ENCODE measurements around the gene SPPL2A.

Gene SPPL2A

DNA sequence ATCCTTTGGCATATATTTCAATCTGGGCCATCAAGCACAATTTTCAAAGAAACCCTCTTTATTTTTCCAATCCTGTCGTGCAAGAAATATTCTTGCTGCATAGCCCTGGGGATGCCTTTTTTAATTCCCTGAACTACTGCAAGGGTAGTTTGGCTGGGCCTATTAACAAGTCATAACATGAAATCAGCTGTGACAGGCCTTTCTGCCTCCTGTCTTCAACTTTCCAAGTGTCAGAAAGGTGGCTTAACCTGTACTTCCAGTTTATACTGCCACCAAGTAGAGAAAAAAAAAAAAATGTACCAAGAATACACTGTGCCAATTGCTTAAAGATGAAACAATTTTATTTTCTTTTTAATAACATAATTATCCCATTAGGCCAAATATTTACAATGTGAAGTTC lies 32.4 kb upstream of the SPPL2A start:
- Histone ChIP-seq H3K9me3 (ENCODE audit: control insufficient read depth, insufficient read depth, low read depth, low read length) (no peaks in the 10 kb centered on the region), H3K4me3 (ENCODE audit: low read depth, low read length) (no peak overlapping the region), H3K4me1 (ENCODE audit: control insufficient read depth, insufficient read depth, low read length) (no peaks in the 10 kb centered on the region), H3K27ac (ENCODE audit: extremely low read depth, low read depth, low read length) (no peak overlapping the region), H3K36me3 (ENCODE audit: control insufficient read depth in 2 of 2, insufficient read depth in 1 of 2, low read length in 2 of 2) (no peaks in the 10 kb centered on the region)
- ChIA-PET CTCF (no interaction called here), POLR2A (no interaction called here)
- no peak for TF ChIP-seq ZNF132 (tag by site-specific recombination; IDR thresholded peaks at IDR 0.05; ENCODE audit: borderline replicate concordance)
- TF ChIP-seq, protein P1, sequence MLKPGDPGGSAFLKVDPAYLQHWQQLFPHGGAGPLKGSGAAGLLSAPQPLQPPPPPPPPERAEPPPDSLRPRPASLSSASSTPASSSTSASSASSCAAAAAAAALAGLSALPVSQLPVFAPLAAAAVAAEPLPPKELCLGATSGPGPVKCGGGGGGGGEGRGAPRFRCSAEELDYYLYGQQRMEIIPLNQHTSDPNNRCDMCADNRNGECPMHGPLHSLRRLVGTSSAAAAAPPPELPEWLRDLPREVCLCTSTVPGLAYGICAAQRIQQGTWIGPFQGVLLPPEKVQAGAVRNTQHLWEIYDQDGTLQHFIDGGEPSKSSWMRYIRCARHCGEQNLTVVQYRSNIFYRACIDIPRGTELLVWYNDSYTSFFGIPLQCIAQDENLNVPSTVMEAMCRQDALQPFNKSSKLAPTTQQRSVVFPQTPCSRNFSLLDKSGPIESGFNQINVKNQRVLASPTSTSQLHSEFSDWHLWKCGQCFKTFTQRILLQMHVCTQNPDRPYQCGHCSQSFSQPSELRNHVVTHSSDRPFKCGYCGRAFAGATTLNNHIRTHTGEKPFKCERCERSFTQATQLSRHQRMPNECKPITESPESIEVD (tag by site-specific recombination; IDR thresholded peaks at IDR 0.05), result no peak
- TF ChIP-seq KLF9 (tag by site-specific recombination; IDR thresholded peaks at IDR 0.05; ENCODE audit: low read depth), result no peak
- TF ChIP-seq, protein P2, sequence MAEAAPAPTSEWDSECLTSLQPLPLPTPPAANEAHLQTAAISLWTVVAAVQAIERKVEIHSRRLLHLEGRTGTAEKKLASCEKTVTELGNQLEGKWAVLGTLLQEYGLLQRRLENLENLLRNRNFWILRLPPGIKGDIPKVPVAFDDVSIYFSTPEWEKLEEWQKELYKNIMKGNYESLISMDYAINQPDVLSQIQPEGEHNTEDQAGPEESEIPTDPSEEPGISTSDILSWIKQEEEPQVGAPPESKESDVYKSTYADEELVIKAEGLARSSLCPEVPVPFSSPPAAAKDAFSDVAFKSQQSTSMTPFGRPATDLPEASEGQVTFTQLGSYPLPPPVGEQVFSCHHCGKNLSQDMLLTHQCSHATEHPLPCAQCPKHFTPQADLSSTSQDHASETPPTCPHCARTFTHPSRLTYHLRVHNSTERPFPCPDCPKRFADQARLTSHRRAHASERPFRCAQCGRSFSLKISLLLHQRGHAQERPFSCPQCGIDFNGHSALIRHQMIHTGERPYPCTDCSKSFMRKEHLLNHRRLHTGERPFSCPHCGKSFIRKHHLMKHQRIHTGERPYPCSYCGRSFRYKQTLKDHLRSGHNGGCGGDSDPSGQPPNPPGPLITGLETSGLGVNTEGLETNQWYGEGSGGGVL (tag by site-specific recombination; IDR thresholded peaks at IDR 0.05), result no peak
- TF ChIP-seq, protein P3, sequence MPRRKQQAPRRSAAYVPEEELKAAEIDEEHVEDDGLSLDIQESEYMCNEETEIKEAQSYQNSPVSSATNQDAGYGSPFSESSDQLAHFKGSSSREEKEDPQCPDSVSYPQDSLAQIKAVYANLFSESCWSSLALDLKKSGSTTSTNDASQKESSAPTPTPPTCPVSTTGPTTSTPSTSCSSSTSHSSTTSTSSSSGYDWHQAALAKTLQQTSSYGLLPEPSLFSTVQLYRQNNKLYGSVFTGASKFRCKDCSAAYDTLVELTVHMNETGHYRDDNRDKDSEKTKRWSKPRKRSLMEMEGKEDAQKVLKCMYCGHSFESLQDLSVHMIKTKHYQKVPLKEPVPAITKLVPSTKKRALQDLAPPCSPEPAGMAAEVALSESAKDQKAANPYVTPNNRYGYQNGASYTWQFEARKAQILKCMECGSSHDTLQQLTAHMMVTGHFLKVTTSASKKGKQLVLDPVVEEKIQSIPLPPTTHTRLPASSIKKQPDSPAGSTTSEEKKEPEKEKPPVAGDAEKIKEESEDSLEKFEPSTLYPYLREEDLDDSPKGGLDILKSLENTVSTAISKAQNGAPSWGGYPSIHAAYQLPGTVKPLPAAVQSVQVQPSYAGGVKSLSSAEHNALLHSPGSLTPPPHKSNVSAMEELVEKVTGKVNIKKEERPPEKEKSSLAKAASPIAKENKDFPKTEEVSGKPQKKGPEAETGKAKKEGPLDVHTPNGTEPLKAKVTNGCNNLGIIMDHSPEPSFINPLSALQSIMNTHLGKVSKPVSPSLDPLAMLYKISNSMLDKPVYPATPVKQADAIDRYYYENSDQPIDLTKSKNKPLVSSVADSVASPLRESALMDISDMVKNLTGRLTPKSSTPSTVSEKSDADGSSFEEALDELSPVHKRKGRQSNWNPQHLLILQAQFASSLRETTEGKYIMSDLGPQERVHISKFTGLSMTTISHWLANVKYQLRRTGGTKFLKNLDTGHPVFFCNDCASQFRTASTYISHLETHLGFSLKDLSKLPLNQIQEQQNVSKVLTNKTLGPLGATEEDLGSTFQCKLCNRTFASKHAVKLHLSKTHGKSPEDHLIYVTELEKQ (tag by site-specific recombination; IDR thresholded peaks at IDR 0.05; ENCODE audit: borderline replicate concordance), result no peak
- TF ChIP-seq ZNF157 (tag by site-specific recombination; IDR thresholded peaks at IDR 0.05), result no peak
- no peak for TF ChIP-seq ZNF248 (tag by site-specific recombination; IDR thresholded peaks at IDR 0.05)
- no peak for TF ChIP-seq ZNF23 (tag by site-specific recombination; IDR thresholded peaks at IDR 0.05; ENCODE audit: borderline replicate concordance)
- TF ChIP-seq, protein P4, sequence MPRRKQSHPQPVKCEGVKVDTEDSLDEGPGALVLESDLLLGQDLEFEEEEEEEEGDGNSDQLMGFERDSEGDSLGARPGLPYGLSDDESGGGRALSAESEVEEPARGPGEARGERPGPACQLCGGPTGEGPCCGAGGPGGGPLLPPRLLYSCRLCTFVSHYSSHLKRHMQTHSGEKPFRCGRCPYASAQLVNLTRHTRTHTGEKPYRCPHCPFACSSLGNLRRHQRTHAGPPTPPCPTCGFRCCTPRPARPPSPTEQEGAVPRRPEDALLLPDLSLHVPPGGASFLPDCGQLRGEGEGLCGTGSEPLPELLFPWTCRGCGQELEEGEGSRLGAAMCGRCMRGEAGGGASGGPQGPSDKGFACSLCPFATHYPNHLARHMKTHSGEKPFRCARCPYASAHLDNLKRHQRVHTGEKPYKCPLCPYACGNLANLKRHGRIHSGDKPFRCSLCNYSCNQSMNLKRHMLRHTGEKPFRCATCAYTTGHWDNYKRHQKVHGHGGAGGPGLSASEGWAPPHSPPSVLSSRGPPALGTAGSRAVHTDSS (tag by site-specific recombination; IDR thresholded peaks at IDR 0.05), result no peak
- no peak for TF ChIP-seq KLF16 (tag by site-specific recombination; IDR thresholded peaks at IDR 0.05)
- TF ChIP-seq ZNF776 (tag by site-specific recombination; IDR thresholded peaks at IDR 0.05; ENCODE audit: borderline replicate concordance), result no peak
- TF ChIP-seq, protein P5, sequence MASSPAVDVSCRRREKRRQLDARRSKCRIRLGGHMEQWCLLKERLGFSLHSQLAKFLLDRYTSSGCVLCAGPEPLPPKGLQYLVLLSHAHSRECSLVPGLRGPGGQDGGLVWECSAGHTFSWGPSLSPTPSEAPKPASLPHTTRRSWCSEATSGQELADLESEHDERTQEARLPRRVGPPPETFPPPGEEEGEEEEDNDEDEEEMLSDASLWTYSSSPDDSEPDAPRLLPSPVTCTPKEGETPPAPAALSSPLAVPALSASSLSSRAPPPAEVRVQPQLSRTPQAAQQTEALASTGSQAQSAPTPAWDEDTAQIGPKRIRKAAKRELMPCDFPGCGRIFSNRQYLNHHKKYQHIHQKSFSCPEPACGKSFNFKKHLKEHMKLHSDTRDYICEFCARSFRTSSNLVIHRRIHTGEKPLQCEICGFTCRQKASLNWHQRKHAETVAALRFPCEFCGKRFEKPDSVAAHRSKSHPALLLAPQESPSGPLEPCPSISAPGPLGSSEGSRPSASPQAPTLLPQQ (tag by site-specific recombination; IDR thresholded peaks at IDR 0.05), result no peak
- TF ChIP-seq, protein P6, sequence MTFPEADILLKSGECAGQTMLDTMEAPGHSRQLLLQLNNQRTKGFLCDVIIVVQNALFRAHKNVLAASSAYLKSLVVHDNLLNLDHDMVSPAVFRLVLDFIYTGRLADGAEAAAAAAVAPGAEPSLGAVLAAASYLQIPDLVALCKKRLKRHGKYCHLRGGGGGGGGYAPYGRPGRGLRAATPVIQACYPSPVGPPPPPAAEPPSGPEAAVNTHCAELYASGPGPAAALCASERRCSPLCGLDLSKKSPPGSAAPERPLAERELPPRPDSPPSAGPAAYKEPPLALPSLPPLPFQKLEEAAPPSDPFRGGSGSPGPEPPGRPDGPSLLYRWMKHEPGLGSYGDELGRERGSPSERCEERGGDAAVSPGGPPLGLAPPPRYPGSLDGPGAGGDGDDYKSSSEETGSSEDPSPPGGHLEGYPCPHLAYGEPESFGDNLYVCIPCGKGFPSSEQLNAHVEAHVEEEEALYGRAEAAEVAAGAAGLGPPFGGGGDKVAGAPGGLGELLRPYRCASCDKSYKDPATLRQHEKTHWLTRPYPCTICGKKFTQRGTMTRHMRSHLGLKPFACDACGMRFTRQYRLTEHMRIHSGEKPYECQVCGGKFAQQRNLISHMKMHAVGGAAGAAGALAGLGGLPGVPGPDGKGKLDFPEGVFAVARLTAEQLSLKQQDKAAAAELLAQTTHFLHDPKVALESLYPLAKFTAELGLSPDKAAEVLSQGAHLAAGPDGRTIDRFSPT (tag by site-specific recombination; IDR thresholded peaks at IDR 0.05), result no peak
- TF ChIP-seq, protein P7, sequence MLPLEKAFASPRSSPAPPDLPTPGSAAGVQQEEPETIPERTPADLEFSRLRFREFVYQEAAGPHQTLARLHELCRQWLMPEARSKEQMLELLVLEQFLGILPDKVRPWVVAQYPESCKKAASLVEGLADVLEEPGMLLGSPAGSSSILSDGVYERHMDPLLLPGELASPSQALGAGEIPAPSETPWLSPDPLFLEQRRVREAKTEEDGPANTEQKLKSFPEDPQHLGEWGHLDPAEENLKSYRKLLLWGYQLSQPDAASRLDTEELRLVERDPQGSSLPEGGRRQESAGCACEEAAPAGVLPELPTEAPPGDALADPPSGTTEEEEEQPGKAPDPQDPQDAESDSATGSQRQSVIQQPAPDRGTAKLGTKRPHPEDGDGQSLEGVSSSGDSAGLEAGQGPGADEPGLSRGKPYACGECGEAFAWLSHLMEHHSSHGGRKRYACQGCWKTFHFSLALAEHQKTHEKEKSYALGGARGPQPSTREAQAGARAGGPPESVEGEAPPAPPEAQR (tag by site-specific recombination; IDR thresholded peaks at IDR 0.05), result no peak
- TF ChIP-seq ZNF366 (tag by site-specific recombination; conservative IDR thresholded peaks at IDR 0.05), result no peak
- no peak for TF ChIP-seq ZNF830 (tag by site-specific recombination; IDR thresholded peaks at IDR 0.05; ENCODE audit: low read depth)
- no peak for TF ChIP-seq GLI4 (tag by site-specific recombination; IDR thresholded peaks at IDR 0.05)
- TF ChIP-seq GLI2 (tag by site-specific recombination; IDR thresholded peaks at IDR 0.05; ENCODE audit: borderline replicate concordance, low read depth), result no peak

Data from HEK293 (cell line).